HepG2 (cell line): ENCODE measurements around the gene DPYSL3. TPM values are rescaled to one million over a fixed set of nuclear protein-coding genes. Genes with fewer than 3 reads are reported as not detected.

Experiments
- ATAC-seq: fragments of 200-7000 bp; cut with Tn5 transposase; 3 replicates; pipeline ENCODE4 v1.9.1; 2020; ENCODE audit warnings: mild to moderate bottlenecking, moderate library complexity
- BruUV-seq: library from RNA; stranded (reverse); fragments of 400-500 nt; replicated peaks from 2 replicates; lab custom pipeline; 2021; lab: Mats Ljungman, UMichigan
- CTCF ChIA-PET: fragments of 300-600 bp; formaldehyde crosslinking; extraction: SDS; loops from one replicate; lab custom pipeline; 2021; ENCODE audit warnings: low total read pairs, inconsistent platforms, low intra/inter-chr PET ratio; lab: Yijun Ruan, JAX
- POLR2A ChIA-PET: fragments of 350-600 bp; sonication (Branson Sonifier 250); formaldehyde crosslinking; loops from one replicate; lab custom pipeline; 2020; ENCODE audit warnings: antibody characterized with exemption, inconsistent platforms; lab: Yijun Ruan, JAX
- DNase-seq: peaks from one replicate; pipeline ENCODE4 v3.0.0-alpha.2; 2015; ENCODE audit warnings: low spot score
- FAIRE-seq: peaks from 3 replicates; lab custom pipeline; 2011; peaks lifted over from hg19 to GRCh38; lab: Jason Lieb, UNC
- H2AFZ ChIP-seq: one replicate; pipeline ENCODE4 v1.6.1; 2011; ENCODE audit warnings: low read length, inconsistent platforms
- H3K27ac ChIP-seq: fragments of 300-600 bp; 3 replicates; pipeline ENCODE4 v1.8.0; 2011; ENCODE audit warnings: mixed run types, mild to moderate bottlenecking, mixed read lengths, low read length, inconsistent platforms; ENCODE audit not compliant: insufficient read depth; ENCODE audit errors: extremely low read length
- H3K27me3 ChIP-seq, 2 experiments: fragments of 200-600 bp in 1 of 2; 2 replicates in 1 of 2; 3 replicates in 1 of 2; pipeline versions ENCODE4 v1.6.0 to v1.8.0; 2011; ENCODE audit warnings: low read length in 2 of 2, mild to moderate bottlenecking in 2 of 2, moderate library complexity in 2 of 2, inconsistent platforms in 1 of 2; ENCODE audit not compliant: insufficient read depth in 2 of 2, control insufficient read depth in 1 of 2
- H3K36me3 ChIP-seq, 2 experiments: fragments of 200-600 bp in 1 of 2; replicated peaks in 1 of 2; 2 replicates in 1 of 2; 3 replicates in 1 of 2; pipeline versions ENCODE4 v1.5.1 to v1.8.0; 2011; ENCODE audit warnings: low read length in 2 of 2, inconsistent platforms in 1 of 2; ENCODE audit not compliant: insufficient read depth in 2 of 2, control insufficient read depth in 1 of 2
- H3K4me1 ChIP-seq: 2 replicates; pipeline ENCODE4 v1.5.1; 2012; ENCODE audit warnings: low read length, inconsistent platforms; ENCODE audit not compliant: insufficient read depth
- H3K4me2 ChIP-seq: 2 replicates; pipeline ENCODE4 v1.6.0; 2011; ENCODE audit warnings: low read depth, low read length, inconsistent platforms
- H3K4me3 ChIP-seq, 3 experiments: fragments of 200-600 bp in 1 of 3; sonication (generic), shearing (Covaris generic) in 1 of 3; replicated peaks in 1 of 3; 2 replicates each; pipeline ENCODE4 v1.5.1; 2011 to 2016; ENCODE audit warnings: low read length in 3 of 3, inconsistent platforms in 2 of 3, low read depth in 2 of 3, mild to moderate bottlenecking in 2 of 3, control low read depth in 1 of 3, mixed read lengths in 1 of 3; ENCODE audit not compliant: insufficient read depth in 1 of 3
- H3K79me2 ChIP-seq: one replicate; pipeline ENCODE4 v1.6.1; 2011; ENCODE audit warnings: low read length, inconsistent platforms; ENCODE audit not compliant: insufficient read depth
- H3K9ac ChIP-seq: 2 replicates; pipeline ENCODE4 v1.6.0; 2011; ENCODE audit warnings: mild to moderate bottlenecking, low read depth, low read length, inconsistent platforms; ENCODE audit not compliant: insufficient read depth
- H3K9me3 ChIP-seq: 2 replicates; pipeline ENCODE4 v1.5.1; 2012; ENCODE audit warnings: mild to moderate bottlenecking, low read length
- H4K20me1 ChIP-seq: 2 replicates; pipeline ENCODE4 v1.6.0; 2011; ENCODE audit warnings: inconsistent platforms, mild to moderate bottlenecking, low read length, moderate library complexity; ENCODE audit not compliant: insufficient read depth
- AKNA ChIP-seq: sonication (generic); formaldehyde crosslinking; IDR thresholded peaks from 2 replicates; pipeline ENCODE4 v1.4.0; 2020; ENCODE audit warnings: missing genetic modification reagents, borderline replicate concordance
- ATF7-NPFF ChIP-seq: sonication (generic); formaldehyde crosslinking; IDR thresholded peaks from 2 replicates; pipeline ENCODE4 v1.8.1; 2023; ENCODE audit warnings: mild to moderate bottlenecking, low read depth, missing genetic modification reagents, moderate library complexity
- HNRNPUL1 ChIP-seq: fragments of 200-400 bp; formaldehyde crosslinking; IDR thresholded peaks from 2 replicates; pipeline ENCODE4 v1.6.1; 2017; ENCODE audit warnings: low read depth, mild to moderate bottlenecking, low read length, moderate library complexity
- MAFF ChIP-seq: IDR thresholded peaks from 2 replicates; pipeline ENCODE4 v1.6.1; 2011; ENCODE audit warnings: low read depth, low read length, improper control_type of control experiment
- MTA3 ChIP-seq: sonication (generic); formaldehyde crosslinking; IDR thresholded peaks from 2 replicates; pipeline ENCODE4 v1.4.0; 2020; ENCODE audit warnings: missing genetic modification reagents
- PHF21A ChIP-seq: sonication (generic); formaldehyde crosslinking; IDR thresholded peaks from 2 replicates; pipeline ENCODE4 v1.5.0; 2020; ENCODE audit warnings: mild to moderate bottlenecking, missing genetic modification reagents
- POLR2A ChIP-seq, 2 experiments: IDR thresholded peaks; 2 replicates each; pipeline ENCODE4 v1.6.1; 2011; ENCODE audit warnings: low read depth in 2 of 2, low read length in 2 of 2, mild to moderate bottlenecking in 1 of 2, moderate library complexity in 1 of 2; ENCODE audit not compliant: insufficient read depth in 1 of 2
- POLR2G ChIP-seq: fragments of 200-400 bp; formaldehyde crosslinking; IDR thresholded peaks from 2 replicates; pipeline ENCODE4 v1.6.1; 2018; ENCODE audit warnings: mild to moderate bottlenecking, low read depth, low read length, moderate library complexity
- PRPF4 ChIP-seq: fragments of 200-400 bp; formaldehyde crosslinking; IDR thresholded peaks from 2 replicates; pipeline ENCODE4 v1.6.1; 2016; ENCODE audit warnings: low read length, low read depth; ENCODE audit not compliant: poor library complexity, severe bottlenecking
- SKI ChIP-seq: fragments of 450-650 bp; IDR thresholded peaks from one replicate; pipeline ENCODE4 v1.6.1; 2018; ENCODE audit warnings: mild to moderate bottlenecking; ENCODE audit not compliant: partially characterized antibody
- ZC3H4 ChIP-seq: sonication (generic); formaldehyde crosslinking; IDR thresholded peaks from 2 replicates; pipeline ENCODE4 v1.4.0; 2020; ENCODE audit warnings: missing genetic modification reagents, borderline replicate concordance
- ZNF205 ChIP-seq: IDR thresholded peaks from 2 replicates; pipeline ENCODE4 v1.6.1; 2018; ENCODE audit warnings: missing biosample characterization, missing genetic modification reagents
- ZNF570 ChIP-seq: sonication (generic); formaldehyde crosslinking; IDR thresholded peaks from 2 replicates; pipeline ENCODE4 v1.4.0; 2020; ENCODE audit warnings: mild to moderate bottlenecking, missing genetic modification reagents, borderline replicate concordance
- ZNF746 ChIP-seq: sonication (generic); formaldehyde crosslinking; IDR thresholded peaks from 2 replicates; pipeline ENCODE4 v1.8.0; 2022; ENCODE audit warnings: mild to moderate bottlenecking, missing genetic modification reagents
- ZNF792 ChIP-seq: IDR thresholded peaks from 2 replicates; pipeline ENCODE4 v1.6.1; 2016
- WGBS: methylation state at CpG from one replicate; pipeline ENCODE4 v1.1.6; 2017; ENCODE audit warnings: low lambda C conversion rate; 5-methylcytosine and 5-hydroxymethylcytosine counted together
- in situ Hi-C: cut with HindIII; loops from 2 replicates; pipeline ENCODE4 v1.10.0; 2017; ENCODE audit warnings: low pct_unique_long_range_greater_than_20kb; ENCODE audit not compliant: extremely low pct_ligation_motif_present
- intact Hi-C: fragments of 100-400 bp; cut with micrococcal nuclease; formaldehyde crosslinking; loops from one replicate; pipeline ENCODE4 v1.10.0; 2022; ENCODE audit not compliant: unreplicated experiment
- polyA plus RNA-seq, 8 experiments: library from polyadenylated mRNA; depleted of rRNA in 3 of 8; stranded (reverse) in 7 of 8; unstranded in 1 of 8; fragments of >200 nt; fragmentation: Illumina TruSeq in 4 of 8; extraction: Trizol in 4 of 8; gene quantifications; 2 replicates each; pipeline versions ENCODE4 v1.2.1 to v1.2.3, GENCODE V29; 2011 to 2016; ENCODE audit warnings: low read depth in 4 of 8, missing spikeins in 1 of 8, mixed read lengths in 1 of 8; ENCODE audit not compliant: insufficient read depth in 1 of 8
- total RNA-seq, 5 experiments: library from RNA; depleted of rRNA; stranded (reverse); fragments of >200 nt; fragmentation: Illumina TruSeq; extraction: Trizol; gene quantifications; 2 replicates each; pipeline ENCODE4 v1.2.3, GENCODE V29; 2016; ENCODE audit warnings: low read depth in 1 of 5

The DPYSL3 gene
- total and polyA plus RNA-seq, 2 of the 13 experiments (the other 11 are each of a cell fraction or from before 2014, with no cell fraction given), result 0.08 to 0.15 TPM

GRCh38 chr5:147466360-147466980 lies 43.4 kb downstream of the DPYSL3 start:
- 0% methylated on average over 5 of the region's 6 CpGs for WGBS
- Histone ChIP-seq H3K9me3 (no peaks in the 10 kb centered on the region), H3K27ac (no peak overlapping the region), H2AFZ (no peak overlapping the region), H3K36me3 (no peaks in the 10 kb centered on the region), H3K27me3 (no peaks in the 10 kb centered on the region), H3K9ac (no peak overlapping the region), H3K4me2 (no peak overlapping the region), H3K4me1 (no peaks in the 10 kb centered on the region), H3K4me3 (no peak overlapping the region), H4K20me1 (no peaks in the 10 kb centered on the region), H3K79me2 (no peaks in the 10 kb centered on the region)
- CTCF ChIA-PET, result no interaction called here
- TF ChIP-seq MAFF (no peak), ZNF205 (CRISPR knock-in tag) (no peak), ZNF746 (CRISPR knock-in tag) (no peak), MTA3 (CRISPR knock-in tag) (no peak), ZC3H4 (CRISPR knock-in tag) (no peak), ATF7-NPFF (CRISPR knock-in tag) (no peak), PHF21A (no peak), HNRNPUL1 (no peak), PRPF4 (no peak), SKI (no peak), ZNF792 (CRISPR knock-in tag) (no peak), AKNA (no peak), ZNF570 (no peak), POLR2G (no peak), POLR2A (IDR thresholded peaks at IDR 0.05; ENCODE audit: insufficient read depth in 1 of 2, low read depth in 2 of 2, low read length in 2 of 2) (no peak)
- in situ Hi-C loops (no loop called here), intact Hi-C loops (no loop called here)
- FAIRE-seq, result no peak
- BruUV-seq, result no TSS peak
- no peak for DNase-seq
- POLR2A ChIA-PET, result no interaction called here
- no peak for ATAC-seq
